NCI-H2171 (cell line): Measurements from ENCODE around the gene PAOX.
"Not testable (repeated sequence)": the region's sequence is repeated elsewhere in the genome, so short reads cannot be mapped to it uniquely, and the experiment has no call there.

Source experiments
- DNase-seq: peaks from one replicate; lab custom pipeline; 2025; lab: John Stamatoyannopoulos, UW

The PAOX gene

GRCh38 chr10:133411523-133412380, 32.7 kb downstream of the PAOX start:
- no peak for DNase-seq

DNA sequence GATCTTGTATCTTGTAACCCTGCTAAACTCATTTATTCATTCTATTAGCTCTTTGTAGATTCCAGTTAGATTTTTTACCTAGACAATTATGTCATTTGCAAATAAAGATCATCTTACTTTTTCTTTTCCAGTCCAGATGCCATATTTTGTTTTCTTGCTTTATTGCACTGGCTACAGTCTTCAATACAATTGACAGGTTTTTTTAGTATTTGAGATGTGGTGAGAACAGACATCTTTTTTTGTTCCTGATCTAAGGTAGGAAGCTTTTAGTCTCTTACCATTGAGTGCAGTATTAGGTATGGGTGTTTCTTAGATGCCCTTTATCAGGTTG, 33.3 kb downstream of the PAOX start:
- DNase-seq, result no peak

DNA sequence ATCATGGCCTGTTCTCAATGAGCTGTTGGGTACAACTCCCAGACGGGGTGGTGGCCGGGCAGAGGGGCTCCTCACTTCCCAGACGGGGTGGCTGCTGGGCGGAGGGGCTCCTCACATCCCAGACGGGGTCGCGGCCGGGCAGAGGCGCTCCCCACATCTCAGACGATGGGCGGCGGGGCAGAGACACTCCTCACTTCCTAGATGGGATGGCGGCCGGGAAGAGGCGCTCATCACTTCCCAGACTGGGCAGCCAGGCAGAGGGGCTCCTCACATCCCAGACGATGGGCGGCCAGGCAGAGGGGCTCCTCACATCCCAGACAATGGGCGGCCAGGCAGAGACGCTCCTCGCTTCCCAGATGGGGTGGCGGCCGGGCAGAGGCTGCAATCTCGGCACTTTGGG, 35.3 kb downstream of the PAOX start:
- not testable (repeated sequence) for DNase-seq

DNA sequence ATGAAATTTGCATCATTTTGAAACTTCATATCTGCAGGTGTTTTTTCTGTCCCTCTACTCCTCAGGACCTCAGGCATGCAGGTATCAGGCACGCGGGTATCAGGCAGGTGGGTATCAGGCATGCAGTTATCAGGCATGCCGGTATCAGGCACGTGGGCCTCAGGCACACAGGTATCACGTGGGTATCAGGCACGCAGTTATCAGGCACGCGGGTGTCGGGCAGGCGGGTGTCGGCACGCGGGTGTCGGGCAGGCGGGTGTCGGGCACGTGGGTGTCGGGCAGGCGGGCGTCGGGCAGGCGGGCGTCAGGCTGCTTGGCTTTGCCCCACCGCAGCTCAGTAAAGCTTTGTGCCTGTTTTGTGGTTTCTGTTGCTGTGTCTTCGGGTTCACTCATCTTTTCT, 36.7 kb downstream of the PAOX start:
- no peak for DNase-seq

DNA sequence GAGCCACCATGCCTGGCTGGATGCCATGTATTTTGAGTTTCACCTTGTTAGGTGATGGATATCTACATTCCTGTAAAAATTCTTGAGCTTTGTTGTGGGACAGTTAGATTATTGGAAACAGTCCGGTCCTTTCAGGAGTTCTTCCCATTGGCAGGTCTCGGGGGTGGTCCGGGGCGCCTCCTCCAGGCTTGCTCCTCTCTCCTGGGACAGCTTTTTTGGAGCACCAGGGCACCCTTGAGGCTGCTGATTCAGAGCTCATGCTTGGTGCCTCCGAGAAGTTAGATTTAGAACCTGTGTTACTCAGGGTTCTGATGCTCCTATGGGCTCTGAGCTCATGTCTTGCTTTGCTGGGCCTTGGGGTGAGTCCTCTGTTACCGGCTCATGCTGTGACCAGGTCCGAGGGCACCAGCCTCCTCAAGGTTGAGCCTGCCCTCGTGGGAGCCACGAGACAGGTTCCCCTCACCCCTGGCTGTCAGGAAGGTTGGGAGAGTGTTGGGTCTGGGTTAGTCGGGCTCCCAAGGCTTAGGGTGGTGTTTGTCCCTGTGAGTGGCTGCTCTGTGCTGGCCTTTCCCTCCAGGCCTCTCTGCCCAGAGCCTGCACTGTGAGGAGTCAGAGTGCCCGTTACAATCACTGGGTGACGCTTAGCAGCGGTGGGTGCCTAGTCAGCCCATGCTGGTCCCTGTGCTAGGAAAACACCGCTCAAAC, 39.4 kb downstream of the PAOX start:
- DNase-seq, result no peak

DNA sequence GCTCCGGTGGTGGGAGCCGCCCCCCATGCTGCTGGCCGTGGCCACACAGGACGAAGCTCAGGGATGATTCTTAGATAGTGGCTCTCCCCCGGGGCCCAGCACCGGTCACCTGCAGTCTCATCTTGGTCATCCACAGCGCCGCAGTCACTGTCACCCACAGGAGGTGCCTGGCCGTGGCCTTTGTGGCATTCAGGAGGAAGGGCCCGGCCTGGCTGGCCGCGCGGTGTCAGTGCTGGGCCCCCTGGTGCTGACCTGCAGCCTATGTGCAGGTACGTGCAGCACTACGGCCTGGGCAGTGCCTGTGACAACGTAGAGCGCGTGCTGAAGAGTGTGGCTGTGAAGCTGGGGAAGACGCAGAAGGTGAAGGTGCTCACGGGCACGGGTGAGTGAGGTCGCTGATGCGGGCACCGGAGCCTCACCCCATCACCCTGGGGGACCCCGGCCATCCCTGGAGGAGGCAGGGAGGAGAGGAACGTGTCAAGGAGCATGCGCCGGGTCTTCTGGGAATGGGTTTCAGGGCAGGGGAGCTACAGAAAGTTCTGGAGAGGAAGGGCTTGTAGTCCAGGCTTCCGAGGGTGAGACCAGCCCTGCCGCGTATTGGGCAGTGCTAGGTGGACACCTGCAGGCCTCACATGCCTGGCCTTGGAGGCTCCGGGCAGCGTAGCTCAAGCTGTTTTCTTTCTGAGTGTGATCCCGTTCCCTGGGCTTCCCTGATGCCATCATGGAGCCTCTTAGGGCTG, 40.3 kb downstream of the PAOX start:
- no peak for DNase-seq

GRCh38 chr10:133420028-133420427, 41.0 kb downstream of the PAOX start:
- DNase-seq, result no peak

GRCh38 chr10:133420579-133420978, 41.5 kb downstream of the PAOX start:
- no peak for DNase-seq

- no peak for DNase-seq
Observed at GRCh38 chr10:133421336-133422222, 42.5 kb downstream of the PAOX start.

DNA sequence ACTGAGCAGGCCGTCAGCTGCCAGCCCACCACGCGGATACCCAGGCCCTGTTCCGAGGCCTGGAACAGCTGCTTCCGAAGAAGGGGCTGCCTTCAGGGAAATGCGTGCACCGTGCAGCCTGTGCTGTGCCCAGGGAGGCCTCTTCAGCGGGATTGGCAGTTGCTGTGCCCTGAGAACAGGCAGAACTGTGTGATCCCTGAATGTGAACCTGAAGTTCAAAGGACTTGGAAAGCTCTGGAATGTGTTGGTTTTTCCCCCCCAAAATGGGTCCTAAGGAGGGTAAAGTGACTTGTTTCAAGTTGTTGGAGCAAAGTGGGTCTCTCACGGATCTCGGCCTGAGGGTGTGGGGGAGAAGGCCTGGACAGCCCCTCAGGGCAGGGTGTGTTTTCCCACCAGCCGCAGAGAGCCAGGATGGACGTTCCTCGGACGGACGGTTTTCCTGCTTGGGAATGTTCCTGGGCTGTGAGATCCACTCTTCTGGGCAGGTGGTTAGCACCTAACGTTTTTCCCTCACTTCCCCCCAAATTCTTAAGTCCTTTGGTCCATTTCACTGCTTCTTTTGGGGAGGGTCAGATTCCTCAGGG, 43.3 kb downstream of the PAOX start:
- DNase-seq, result no peak

DNA sequence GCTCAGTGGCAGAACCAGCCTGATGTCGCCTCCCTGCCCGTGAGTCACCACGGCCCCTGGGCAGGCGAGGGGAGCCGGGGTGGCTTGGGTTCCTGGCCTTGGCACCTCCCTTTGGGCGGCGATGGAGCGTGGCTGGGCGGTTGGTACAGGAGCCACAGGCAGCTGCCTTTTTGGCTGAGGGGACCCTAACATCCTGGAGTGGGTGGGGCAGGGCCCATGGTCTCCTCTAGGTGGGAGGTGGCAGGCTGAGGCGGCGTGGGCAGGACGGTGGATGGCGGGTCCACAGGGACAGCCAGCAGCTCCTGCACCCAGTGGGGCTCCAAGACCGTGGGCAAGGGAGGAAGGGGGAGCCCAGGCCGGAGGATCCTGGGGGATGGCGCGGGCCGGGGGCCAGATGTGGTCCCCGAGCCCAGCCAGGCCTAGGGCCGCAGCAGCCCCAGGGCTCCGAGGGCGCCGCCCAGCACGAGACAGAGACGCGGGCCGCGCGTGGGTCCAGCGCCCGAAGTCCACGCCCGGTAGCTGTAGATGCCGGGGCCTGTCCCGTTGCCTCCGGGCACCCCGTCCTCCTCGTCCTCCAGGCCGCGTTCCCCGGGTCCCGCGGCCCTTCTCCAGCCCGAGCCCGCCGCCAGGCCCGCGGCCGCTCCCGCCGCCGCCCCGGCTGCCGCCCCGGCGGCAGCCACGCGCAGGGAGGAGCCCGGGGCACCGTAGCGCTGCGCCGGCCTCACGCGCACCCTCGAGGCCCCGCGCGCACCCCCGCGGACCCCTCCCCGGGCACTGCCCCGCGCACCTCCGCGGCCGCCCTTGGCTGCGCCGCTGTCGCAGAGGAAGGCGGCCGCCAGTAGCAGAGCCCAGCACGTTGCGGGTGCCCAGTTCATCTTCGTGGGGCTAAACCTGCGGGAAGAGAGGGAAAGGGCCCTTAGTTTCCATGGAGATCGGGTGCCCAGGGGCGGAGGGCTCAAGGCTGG, 44.0 kb downstream of the PAOX start:
- no peak for DNase-seq

DNA sequence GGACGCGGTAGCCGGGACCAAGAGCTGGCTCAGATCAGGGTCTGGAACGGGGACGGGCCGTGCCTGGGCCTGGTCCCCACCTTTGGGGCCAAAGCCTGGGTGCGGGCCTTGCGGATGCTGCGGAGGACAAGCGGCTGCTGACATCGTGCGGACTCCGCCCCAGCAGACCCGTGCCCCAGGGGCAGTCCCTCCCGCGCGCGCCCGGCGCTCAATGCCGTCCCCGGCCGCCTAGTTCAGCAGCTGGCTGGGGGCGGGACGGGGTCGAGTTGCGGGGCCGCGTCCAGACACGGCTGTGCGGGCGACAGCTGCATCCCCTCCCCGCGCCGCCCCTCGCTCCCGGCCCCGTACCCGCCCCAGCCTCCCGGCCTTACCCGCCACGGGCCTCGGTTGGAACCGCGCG, 45.0 kb downstream of the PAOX start:
- DNase-seq, result not testable (repeated sequence)

DNA sequence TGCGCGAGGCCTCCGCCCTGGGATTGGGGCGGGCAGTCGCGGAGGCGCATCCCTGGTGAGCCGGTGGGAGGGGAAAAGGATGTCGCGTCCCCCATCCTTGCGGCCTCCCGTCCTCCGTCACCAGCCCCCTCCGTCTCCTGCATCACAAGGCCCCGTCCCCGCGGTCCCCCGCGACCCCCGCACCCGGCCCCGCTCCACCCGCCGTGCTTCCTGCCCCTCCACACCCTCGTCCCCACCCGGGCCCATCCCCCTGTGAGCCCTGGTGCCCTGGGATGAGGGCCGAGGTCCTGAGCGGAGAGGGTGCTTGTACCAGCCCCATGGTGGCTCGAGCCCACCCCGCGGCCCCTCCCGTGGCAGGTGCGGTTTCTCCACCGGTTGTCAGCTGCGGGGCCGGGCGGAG, 45.5 kb downstream of the PAOX start, which contains the start of gene SPRN:
Gene SPRN, minus strand, starts transcription at position 25 of the 400 bp plus-strand sequence. CDS start 944 bp downstream, outside the sequence.
- DNase-seq, result not testable (repeated sequence)

DNA sequence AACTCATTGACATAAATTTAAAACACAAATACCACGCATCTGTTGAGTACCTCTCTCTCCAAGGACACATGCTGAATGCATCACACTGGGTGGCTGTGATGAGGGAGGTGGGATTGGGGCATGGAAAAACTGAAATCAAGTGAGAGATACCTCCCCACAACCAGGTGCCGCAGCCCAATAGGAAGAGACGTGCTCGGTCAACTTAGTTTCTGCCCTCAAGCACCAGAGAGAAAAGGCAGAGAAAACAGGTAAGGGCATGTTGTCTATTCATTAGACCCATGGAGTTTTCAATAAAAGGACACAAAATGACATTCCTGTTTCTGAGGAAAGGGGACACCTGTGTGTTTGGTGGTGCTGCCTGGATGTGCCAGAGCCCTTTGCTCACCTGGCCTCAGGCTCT, 50.5 kb downstream of the PAOX start:
- DNase-seq, result not testable (repeated sequence)

GRCh38 chr10:133431888-133432613, 53.0 kb downstream of the PAOX start:
- not testable (repeated sequence) for DNase-seq

- not testable (repeated sequence) for DNase-seq
Observed at GRCh38 chr10:133432789-133433188, 53.7 kb downstream of the PAOX start.

- no peak for DNase-seq
Observed at GRCh38 chr10:133438711-133439273, 59.7 kb downstream of the PAOX start.

- no peak for DNase-seq
Observed at GRCh38 chr10:133439517-133440461, 60.7 kb downstream of the PAOX start.
